Panc1 (cell line): ENCODE data around the gene NDUFAF3. TPM values are rescaled to one million over a fixed set of nuclear protein-coding genes. Genes with fewer than 3 reads are reported as not detected.
"Not testable (repeated sequence)": the region's sequence is repeated elsewhere in the genome, so short reads cannot be mapped to it uniquely, and the experiment has no call there.

Source experiments
- ATAC-seq: fragments of 200-7000 bp; cut with Tn5 transposase; 2 replicates; pipeline ENCODE4 v1.9.1; 2020; ENCODE audit warnings: mild to moderate bottlenecking, moderate library complexity
- BruUV-seq: library from RNA; stranded (reverse); fragments of 400-500 nt; replicated peaks from 2 replicates; lab custom pipeline; 2021; lab: Mats Ljungman, UMichigan
- CTCF ChIA-PET: fragments of 300-600 bp; sonication (Branson Sonifier 250); formaldehyde crosslinking; loops from one replicate; lab custom pipeline; 2022; ENCODE audit warnings: antibody characterized with exemption; lab: Charles Lee
- POLR2A ChIA-PET: fragments of 300-600 bp; sonication (Branson Sonifier 250); formaldehyde crosslinking; loops from one replicate; lab custom pipeline; 2022; ENCODE audit warnings: antibody characterized with exemption; lab: Charles Lee
- DNase-seq: peaks from one replicate; pipeline ENCODE4 v3.0.0-alpha.2; 2010; ENCODE audit warnings: low read depth, low spot score
- H3K27ac ChIP-seq: 2 replicates; pipeline ENCODE4 v1.5.1; 2011; ENCODE audit warnings: mild to moderate bottlenecking, low read length, inconsistent platforms
- H3K27me3 ChIP-seq: fragments of 200-500 bp; sonication (Bioruptor generic); 2 replicates; pipeline ENCODE4 v1.6.0; 2014; ENCODE audit warnings: low read length, inconsistent platforms; ENCODE audit not compliant: control insufficient read depth, insufficient read depth
- H3K36me3 ChIP-seq: fragments of 200-500 bp; sonication (Bioruptor generic); 2 replicates; pipeline ENCODE4 v1.5.1; 2014; ENCODE audit warnings: inconsistent platforms, mild to moderate bottlenecking, low read length, moderate library complexity; ENCODE audit not compliant: control insufficient read depth, insufficient read depth
- H3K4me1 ChIP-seq: 2 replicates; pipeline ENCODE4 v1.5.1; 2011; ENCODE audit warnings: inconsistent platforms, mild to moderate bottlenecking, low read length, moderate library complexity; ENCODE audit not compliant: control insufficient read depth, insufficient read depth
- H3K4me3 ChIP-seq, 2 experiments: 2 replicates each; pipeline ENCODE4 v1.5.1; 2011 to 2012; ENCODE audit warnings: low read depth in 2 of 2, low read length in 2 of 2, mild to moderate bottlenecking in 2 of 2, inconsistent platforms in 1 of 2, moderate library complexity in 1 of 2
- H3K9me3 ChIP-seq: fragments of 200-500 bp; sonication (Bioruptor generic); 2 replicates; pipeline ENCODE4 v1.5.1; 2014; ENCODE audit warnings: low read depth, mild to moderate bottlenecking, inconsistent platforms, low read length, moderate library complexity; ENCODE audit not compliant: control insufficient read depth, insufficient read depth
- CTCF ChIP-seq: fragments of 450-650 bp; IDR thresholded peaks from 2 replicates; pipeline ENCODE4 v1.5.1; 2017; ENCODE audit warnings: mild to moderate bottlenecking
- POLR2AphosphoS5 ChIP-seq: IDR thresholded peaks from 2 replicates; pipeline ENCODE4 v1.6.1; 2012; ENCODE audit warnings: mild to moderate bottlenecking, low read depth, low read length, moderate library complexity
- REST ChIP-seq, 2 experiments: IDR thresholded peaks; 2 replicates each; pipeline ENCODE4 v1.6.1; 2011 to 2012; ENCODE audit warnings: low read depth in 2 of 2, control low read depth in 1 of 2, low read length in 1 of 2, mild to moderate bottlenecking in 1 of 2, moderate library complexity in 1 of 2; ENCODE audit not compliant: insufficient read depth in 1 of 2
- SIN3A ChIP-seq: IDR thresholded peaks from 2 replicates; pipeline ENCODE4 v1.6.1; 2012; ENCODE audit warnings: low read depth, mild to moderate bottlenecking, low read length, moderate library complexity, borderline replicate concordance; ENCODE audit not compliant: insufficient read depth
- TCF7L2 ChIP-seq: IDR thresholded peaks from 2 replicates; pipeline ENCODE4 v1.6.1; 2011; ENCODE audit warnings: mild to moderate bottlenecking, low read depth, low read length, inconsistent platforms
- in situ Hi-C: cut with HindIII; loops from 2 replicates; pipeline ENCODE4 v1.10.0; 2016; ENCODE audit warnings: low sequenced_read_pairs, low pct_unique_long_range_greater_than_20kb
- intact Hi-C: fragments of 100-400 bp; cut with micrococcal nuclease; formaldehyde crosslinking; loops from one replicate; pipeline ENCODE4 v1.10.0; 2022; ENCODE audit not compliant: unreplicated experiment
- total RNA-seq: library from RNA; stranded (reverse); gene quantifications from one replicate; pipeline ENCODE4 v1.2.1, GENCODE V29; 2021; ENCODE audit not compliant: unreplicated experiment

The NDUFAF3 gene
- total RNA-seq, 1 experiment from 2014 or later: 101 TPM

- intact Hi-C loops: no loop called here
- ChIA-PET POLR2A (interaction anchor here (0.6 to 1.2 kb wide), 8 partner anchors 9 to 336 kb away, joined by 3 to 9 read pairs (median 4); partner anchors contain the start of genes QRICH1 and USP19), CTCF (interaction anchor here (0.6 to 2.7 kb wide), 3 partner anchors 9 to 19 kb away, joined by 3 to 19 read pairs (median 5); no protein-coding TSS in a partner anchor)
- BruUV-seq: no TSS peak
- DNase-seq: peak; percentile 82
- TF ChIP-seq CTCF (no peak; the same call in 1 of the 2 replicates), REST (IDR thresholded peaks at IDR 0.05; ENCODE audit: insufficient read depth in 1 of 2, low read depth in 2 of 2, low read length in 1 of 2) (0 out of 4 replicates have a peak, but pooled peaks of 1 of the 2 experiments have one; percentile 39), POLR2AphosphoS5 (peak; percentile 85), SIN3A (peak; percentile 65; the same call in 1 of the 2 replicates), TCF7L2 (no peak)
- peak; percentile 93 for ATAC-seq
- peak within 1 kb of the TSS; percentile 82 to 85 for H3K4me3 ChIP-seq
- peaks cover 13% of the 10 kb centered on the region for H3K4me1 ChIP-seq
- H3K36me3 ChIP-seq: no peaks in the 10 kb centered on the region
- peak within 1 kb of the TSS; percentile 93 for H3K27ac ChIP-seq
- H3K27me3 ChIP-seq: no peaks in the 10 kb centered on the region
- no peaks in the 10 kb centered on the region for H3K9me3 ChIP-seq
- in situ Hi-C loops: no loop called here
Observed at GRCh38 chr3:49007068-49007770, 14.7 kb upstream of the NDUFAF3 start, which contains the start of gene WDR6. WDR6 (plus strand) TSS chr3:49007391; CDS start chr3:49007432, 41 bp downstream.

- in situ Hi-C loops (no loop called here), intact Hi-C loops (no loop called here)
- peak; percentile 76 for ATAC-seq
- TF ChIP-seq SIN3A (no peak), CTCF (peak; percentile 20; the same call in 1 of the 2 replicates)
- ChIA-PET POLR2A (interaction anchor here (0.6 to 1.2 kb wide), 2 partner anchors 10 to 337 kb away, joined by 4 read pairs; no protein-coding TSS in a partner anchor), CTCF (interaction anchor here (1.4 to 2.7 kb wide), 2 partner anchors 10 to 20 kb away, joined by 5 to 19 read pairs; no protein-coding TSS in a partner anchor)
- BruUV-seq: TSS peak; percentile 75
- no peak for DNase-seq
- Histone ChIP-seq H3K4me3 (peak overlapping the region; percentile 82 to 85), H3K9me3 (no peaks in the 10 kb centered on the region), H3K27me3 (no peaks in the 10 kb centered on the region), H3K27ac (peak overlapping the region; percentile 93), H3K4me1 (peaks cover 13% of the 10 kb centered on the region), H3K36me3 (no peaks in the 10 kb centered on the region)
Observed at GRCh38 chr3:49007771-49008528, 14.0 kb upstream of the NDUFAF3 start.

- H3K27me3 ChIP-seq, intact Hi-C loops, BruUV-seq, H3K9me3 ChIP-seq, DNase-seq, ATAC-seq, in situ Hi-C loops, H3K36me3 ChIP-seq: not testable (repeated sequence)
- POLR2A ChIA-PET: interaction anchor here (0.5 kb wide), 1 partner anchor 58 kb away, joined by 5 read pairs; no protein-coding TSS in a partner anchor
- H3K4me1 ChIP-seq: peaks cover 13% of the 10 kb centered on the region
- peak overlapping the region; percentile 81 for H3K27ac ChIP-seq
- H3K4me3 ChIP-seq: peak overlapping the region; percentile 82 to 85
- CTCF ChIA-PET: interaction anchor here (2.7 kb wide), 1 partner anchor 20 kb away, joined by 19 read pairs; no protein-coding TSS in a partner anchor
Observed at GRCh38 chr3:49008627-49009026, 13.3 kb upstream of the NDUFAF3 start.
